Caco-2 (cell line): ENCODE results near the gene CSTF2T. TPM values are rescaled to one million over a fixed set of nuclear protein-coding genes. Genes with fewer than 3 reads are reported as not detected.

Experiments used
- BruUV-seq: library from RNA; stranded (reverse); fragments of 400-500 nt; replicated peaks from 2 replicates; lab custom pipeline; 2021; lab: Mats Ljungman, UMichigan
- CTCF ChIA-PET: fragments of 300-600 bp; sonication (Branson Sonifier 250); formaldehyde crosslinking; loops from one replicate; lab custom pipeline; 2022; ENCODE audit warnings: antibody characterized with exemption; lab: Charles Lee
- POLR2A ChIA-PET: fragments of 300-600 bp; sonication (Branson Sonifier 250); formaldehyde crosslinking; loops from one replicate; lab custom pipeline; 2022; ENCODE audit warnings: antibody characterized with exemption; lab: Charles Lee
- DNase-seq, 2 experiments: peaks; one replicate each; pipeline versions ENCODE4 v3.0.0 to v3.0.0-alpha.2; 2020 to 2022
- H3K27me3 ChIP-seq: replicated peaks from 2 replicates; pipeline ENCODE4 v1.6.0; 2011; ENCODE audit warnings: low read length; ENCODE audit not compliant: control insufficient read depth, insufficient read depth
- H3K36me3 ChIP-seq: 2 replicates; pipeline ENCODE4 v1.5.1; 2011; ENCODE audit warnings: low read length; ENCODE audit not compliant: control insufficient read depth, insufficient read depth
- H3K4me1 ChIP-seq: fragments of 250-450 bp; sonication (Bioruptor Pico); 2 replicates; pipeline ENCODE4 v1.5.1; 2020; ENCODE audit warnings: mild to moderate bottlenecking
- H3K4me3 ChIP-seq: 2 replicates; pipeline ENCODE4 v1.5.1; 2011; ENCODE audit warnings: low read depth, mild to moderate bottlenecking, control low read depth, low read length
- H3K9me3 ChIP-seq: fragments of 250-450 bp; sonication (Bioruptor Pico); 2 replicates; pipeline ENCODE4 v1.5.1; 2020; ENCODE audit warnings: mild to moderate bottlenecking, moderate library complexity
- H3K27ac Mint-ChIP-seq: one replicate; pipeline ENCODE4 v1.8.0; 2022; ENCODE audit warnings: mixed read lengths; ENCODE audit not compliant: unreplicated experiment
- H3K27me3 Mint-ChIP-seq: one replicate; pipeline ENCODE4 v1.8.0; 2022; ENCODE audit warnings: mixed read lengths; ENCODE audit not compliant: insufficient read depth, unreplicated experiment
- H3K36me3 Mint-ChIP-seq: one replicate; pipeline ENCODE4 v1.8.0; 2022; ENCODE audit warnings: mild to moderate bottlenecking, mixed read lengths; ENCODE audit not compliant: insufficient read depth, unreplicated experiment
- H3K4me1 Mint-ChIP-seq: one replicate; pipeline ENCODE4 v1.8.0; 2022; ENCODE audit warnings: low read depth, mixed read lengths; ENCODE audit not compliant: unreplicated experiment
- H3K4me3 Mint-ChIP-seq: one replicate; pipeline ENCODE4 v1.8.0; 2022; ENCODE audit warnings: mild to moderate bottlenecking, moderate library complexity, mixed read lengths; ENCODE audit not compliant: unreplicated experiment
- H3K9me3 Mint-ChIP-seq: one replicate; pipeline ENCODE4 v1.8.0; 2022; ENCODE audit warnings: mixed read lengths; ENCODE audit not compliant: unreplicated experiment
- intact Hi-C: fragments of 100-400 bp; cut with micrococcal nuclease; formaldehyde crosslinking; loops from one replicate; pipeline ENCODE4 v1.10.0; 2022; ENCODE audit not compliant: unreplicated experiment
- total RNA-seq: library from RNA; stranded (reverse); gene quantifications from 2 replicates; pipeline ENCODE4 v1.2.3, GENCODE V29; 2022
- TF ChIP-seq, protein P1 (sequence below), 2 experiments: fragments of 200-600 bp in 1 of 2; IDR thresholded peaks; 1 replicate in 1 of 2; 2 replicates in 1 of 2; pipeline versions ENCODE4 v1.5.1 to v1.8.0; 2011 to 2022; ENCODE audit warnings: antibody characterized with exemption in 1 of 2, control low read depth in 1 of 2, inconsistent platforms in 1 of 2, low read depth in 1 of 2, low read length in 1 of 2, mild to moderate bottlenecking in 1 of 2, moderate library complexity in 1 of 2; ENCODE audit not compliant: insufficient read depth in 1 of 2, severe bottlenecking in 1 of 2, unreplicated experiment in 1 of 2

The CSTF2T gene
- total RNA-seq, 1 experiment from 2014 or later: 51.2 TPM

DNA sequence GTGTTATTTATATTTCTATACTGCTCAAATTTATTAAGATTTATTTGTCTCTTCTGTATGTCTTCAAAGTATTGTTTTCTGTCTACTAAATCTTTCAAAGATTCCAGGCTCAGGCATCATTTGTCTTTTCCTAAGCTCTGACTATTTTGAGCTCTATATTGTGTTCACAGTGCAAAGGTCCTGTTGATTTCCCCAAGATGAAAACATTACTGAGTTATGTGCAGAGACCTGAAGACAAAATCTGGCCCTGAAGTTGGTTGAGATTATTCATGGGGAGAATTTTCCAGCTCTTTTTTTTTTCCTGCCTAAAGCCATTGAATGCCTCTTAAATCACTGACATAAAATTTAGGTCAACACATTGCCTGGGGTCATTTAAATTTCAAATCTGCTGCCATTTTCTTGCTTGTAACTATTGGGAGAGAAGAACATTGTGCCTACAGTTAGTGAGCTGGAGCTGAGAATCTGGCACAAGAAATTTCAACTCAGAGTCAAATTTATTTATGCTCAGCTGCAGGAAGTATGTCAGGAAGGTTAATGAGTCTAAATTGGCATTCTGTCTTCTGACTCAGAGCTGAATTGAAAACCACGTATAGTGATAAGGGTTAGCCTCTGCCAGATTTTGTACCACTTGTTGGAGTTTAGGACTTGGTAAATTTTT, 31.6 kb downstream of the CSTF2T start:
- Histone ChIP-seq H3K36me3 (no peaks in the 10 kb centered on the region), H3K9me3 (peaks cover 9% of the 10 kb centered on the region), H3K27me3 (no peaks in the 10 kb centered on the region), H3K4me1 (no peaks in the 10 kb centered on the region), H3K4me3 (no peak overlapping the region)
- no peaks in the 10 kb centered on the region for H3K36me3 Mint-ChIP-seq
- intact Hi-C loops: no loop called here
- H3K9me3 Mint-ChIP-seq: peaks cover 13% of the 10 kb centered on the region
- POLR2A ChIA-PET: interaction anchor here (0.6 kb wide), 1 partner anchor 23 kb away, joined by 4 read pairs; no protein-coding TSS in a partner anchor
- H3K27ac Mint-ChIP-seq: no peak overlapping the region
- TF ChIP-seq, protein P1, sequence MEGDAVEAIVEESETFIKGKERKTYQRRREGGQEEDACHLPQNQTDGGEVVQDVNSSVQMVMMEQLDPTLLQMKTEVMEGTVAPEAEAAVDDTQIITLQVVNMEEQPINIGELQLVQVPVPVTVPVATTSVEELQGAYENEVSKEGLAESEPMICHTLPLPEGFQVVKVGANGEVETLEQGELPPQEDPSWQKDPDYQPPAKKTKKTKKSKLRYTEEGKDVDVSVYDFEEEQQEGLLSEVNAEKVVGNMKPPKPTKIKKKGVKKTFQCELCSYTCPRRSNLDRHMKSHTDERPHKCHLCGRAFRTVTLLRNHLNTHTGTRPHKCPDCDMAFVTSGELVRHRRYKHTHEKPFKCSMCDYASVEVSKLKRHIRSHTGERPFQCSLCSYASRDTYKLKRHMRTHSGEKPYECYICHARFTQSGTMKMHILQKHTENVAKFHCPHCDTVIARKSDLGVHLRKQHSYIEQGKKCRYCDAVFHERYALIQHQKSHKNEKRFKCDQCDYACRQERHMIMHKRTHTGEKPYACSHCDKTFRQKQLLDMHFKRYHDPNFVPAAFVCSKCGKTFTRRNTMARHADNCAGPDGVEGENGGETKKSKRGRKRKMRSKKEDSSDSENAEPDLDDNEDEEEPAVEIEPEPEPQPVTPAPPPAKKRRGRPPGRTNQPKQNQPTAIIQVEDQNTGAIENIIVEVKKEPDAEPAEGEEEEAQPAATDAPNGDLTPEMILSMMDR (IDR thresholded peaks at IDR 0.05; ENCODE audit: insufficient read depth in 1 of 2, low read depth in 1 of 2, low read length in 1 of 2, severe bottlenecking in 1 of 2, unreplicated experiment in 1 of 2): no peak
- H3K4me1 Mint-ChIP-seq: peaks cover 9% of the 10 kb centered on the region
- DNase-seq: no peak
- H3K27me3 Mint-ChIP-seq: peaks cover 5% of the 10 kb centered on the region
- CTCF ChIA-PET: no interaction called here
- BruUV-seq: no TSS peak
- no peak overlapping the region for H3K4me3 Mint-ChIP-seq

DNA sequence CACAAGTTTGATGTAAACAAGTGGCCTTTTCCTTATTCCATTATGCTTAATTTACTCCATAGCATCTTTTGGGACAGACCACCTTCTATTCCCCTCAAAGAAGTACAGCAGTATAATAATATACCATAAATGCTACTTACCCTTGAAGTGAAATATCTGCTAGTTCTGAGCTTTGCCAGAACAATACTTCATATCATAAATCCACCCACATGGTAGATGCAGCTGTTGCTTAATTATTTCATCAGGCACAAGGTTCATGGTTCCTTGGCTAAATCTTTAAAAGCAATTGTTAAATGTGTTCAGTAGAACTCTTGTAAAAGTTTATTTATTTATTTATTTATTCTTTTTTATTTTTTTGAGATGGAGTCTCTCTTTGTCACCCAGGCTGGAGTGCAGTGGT, 32.9 kb downstream of the CSTF2T start:
- Mint-ChIP-seq H3K9me3 (peaks cover 1% of the 10 kb centered on the region), H3K27ac (no peak overlapping the region), H3K36me3 (no peaks in the 10 kb centered on the region), H3K4me3 (no peak overlapping the region), H3K27me3 (peaks cover 6% of the 10 kb centered on the region), H3K4me1 (peaks cover 9% of the 10 kb centered on the region)
- no peak overlapping the region for H3K4me3 ChIP-seq
- TF ChIP-seq, protein P1 (IDR thresholded peaks at IDR 0.05; ENCODE audit: insufficient read depth in 1 of 2, low read depth in 1 of 2, low read length in 1 of 2, severe bottlenecking in 1 of 2, unreplicated experiment in 1 of 2): no peak
- no peaks in the 10 kb centered on the region for H3K9me3 ChIP-seq
- H3K27me3 ChIP-seq: no peaks in the 10 kb centered on the region
- DNase-seq: no peak
- no peaks in the 10 kb centered on the region for H3K36me3 ChIP-seq
- no TSS peak for BruUV-seq
- ChIA-PET CTCF (no interaction called here), POLR2A (no interaction called here)
- intact Hi-C loops: no loop called here
- H3K4me1 ChIP-seq: no peaks in the 10 kb centered on the region

DNA sequence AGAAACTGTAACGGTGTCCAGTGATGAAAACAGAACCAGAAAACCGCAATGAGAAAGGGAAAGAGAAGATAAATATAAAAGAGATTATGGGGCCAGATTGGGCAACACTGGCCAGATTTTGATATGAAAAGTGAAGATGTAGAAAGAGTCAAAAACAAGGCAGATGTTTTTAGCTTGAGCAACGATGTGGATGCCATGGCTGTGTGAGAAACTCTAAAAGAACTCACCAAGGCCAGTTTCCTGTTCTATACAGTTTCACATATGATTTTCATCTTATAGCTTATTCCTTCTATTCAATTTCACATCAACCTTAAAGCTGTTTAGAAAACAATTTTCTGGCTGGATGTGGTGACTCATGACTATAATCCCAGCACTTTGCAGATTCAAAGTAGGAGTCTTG, 36.3 kb downstream of the CSTF2T start:
- Histone ChIP-seq H3K9me3 (no peaks in the 10 kb centered on the region), H3K4me3 (no peak overlapping the region), H3K27me3 (no peaks in the 10 kb centered on the region), H3K4me1 (no peaks in the 10 kb centered on the region), H3K36me3 (no peaks in the 10 kb centered on the region)
- Mint-ChIP-seq H3K4me1 (peaks cover 8% of the 10 kb centered on the region), H3K27me3 (peaks cover 7% of the 10 kb centered on the region), H3K9me3 (no peaks in the 10 kb centered on the region), H3K36me3 (no peaks in the 10 kb centered on the region), H3K4me3 (no peak overlapping the region), H3K27ac (no peak overlapping the region)
- TF ChIP-seq, protein P1 (IDR thresholded peaks at IDR 0.05; ENCODE audit: insufficient read depth in 1 of 2, low read depth in 1 of 2, low read length in 1 of 2, severe bottlenecking in 1 of 2, unreplicated experiment in 1 of 2): no peak
- DNase-seq: no peak
- ChIA-PET POLR2A (no interaction called here), CTCF (interaction anchor here (0.6 kb wide), 1 partner anchor 520 kb away, joined by 3 read pairs; no protein-coding TSS in a partner anchor)
- intact Hi-C loops: no loop called here
- no TSS peak for BruUV-seq
